RPMI8226 (cell line): ENCODE results near the gene MEI1.

Experiments used
- DNase-seq: peaks from one replicate; pipeline ENCODE4 v3.0.0-alpha.2; 2015

Gene MEI1

DNA sequence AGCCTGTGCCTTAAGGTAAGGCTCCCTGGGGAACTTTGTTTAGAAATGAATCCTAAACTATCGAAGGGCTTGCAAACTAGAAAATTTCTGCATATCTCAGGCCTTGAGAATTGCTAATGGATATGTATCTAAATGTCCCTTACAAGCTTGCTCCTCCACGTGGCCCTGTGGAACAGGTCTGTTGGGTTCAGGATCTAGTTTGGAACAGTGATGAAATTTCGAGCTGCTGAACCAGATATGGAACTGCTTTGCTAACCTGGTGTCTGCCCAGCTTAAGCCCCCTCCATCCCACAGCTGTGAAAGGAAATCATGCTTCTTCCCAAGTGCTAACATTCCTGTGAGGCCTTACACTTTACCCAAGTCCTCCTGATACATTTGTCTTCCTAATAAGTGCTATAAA lies 145.2 kb downstream of the MEI1 start:
- no peak for DNase-seq

DNA sequence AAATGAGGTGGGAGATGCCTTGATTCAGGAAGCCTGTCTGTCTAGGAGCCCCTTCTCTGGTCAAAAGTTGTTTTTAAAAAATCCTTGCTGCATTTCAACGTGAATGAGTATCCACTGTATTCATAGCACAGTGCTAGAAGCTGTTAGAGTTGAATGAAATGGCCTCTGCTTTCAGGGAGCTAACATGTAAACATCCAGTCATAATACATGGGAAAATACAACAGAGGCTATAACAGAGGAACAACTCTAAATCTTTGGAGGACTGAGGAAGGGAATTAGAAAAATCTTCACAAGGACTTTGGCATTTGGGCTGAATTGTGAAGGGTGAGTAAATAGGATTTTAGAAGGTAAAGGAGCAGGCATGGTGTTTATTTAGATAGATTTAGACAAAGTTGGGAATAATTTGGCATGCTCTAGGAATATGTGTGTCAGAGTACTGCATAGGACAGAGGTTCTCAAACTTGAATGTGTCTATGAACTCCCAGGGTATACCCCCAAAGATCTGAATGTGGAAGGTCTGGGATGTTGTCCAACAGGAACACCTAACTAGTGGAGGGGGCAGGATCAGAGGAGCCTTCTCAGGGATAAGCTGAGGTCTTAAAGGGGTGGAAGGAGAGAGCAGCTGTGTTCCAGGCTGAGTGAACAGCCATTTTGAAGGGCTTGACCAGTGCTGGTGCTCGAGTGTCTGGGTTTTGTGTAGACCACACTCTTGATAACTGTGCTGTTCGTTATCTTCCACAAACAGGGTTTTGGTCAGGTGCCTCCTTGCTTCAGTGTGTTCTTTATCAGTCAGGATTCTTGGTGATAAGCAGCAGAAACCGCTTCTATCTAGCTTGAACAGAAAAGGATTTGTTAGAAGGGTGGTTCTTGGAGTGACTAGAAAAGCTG lies 146.3 kb downstream of the MEI1 start:
- no peak for DNase-seq

DNA sequence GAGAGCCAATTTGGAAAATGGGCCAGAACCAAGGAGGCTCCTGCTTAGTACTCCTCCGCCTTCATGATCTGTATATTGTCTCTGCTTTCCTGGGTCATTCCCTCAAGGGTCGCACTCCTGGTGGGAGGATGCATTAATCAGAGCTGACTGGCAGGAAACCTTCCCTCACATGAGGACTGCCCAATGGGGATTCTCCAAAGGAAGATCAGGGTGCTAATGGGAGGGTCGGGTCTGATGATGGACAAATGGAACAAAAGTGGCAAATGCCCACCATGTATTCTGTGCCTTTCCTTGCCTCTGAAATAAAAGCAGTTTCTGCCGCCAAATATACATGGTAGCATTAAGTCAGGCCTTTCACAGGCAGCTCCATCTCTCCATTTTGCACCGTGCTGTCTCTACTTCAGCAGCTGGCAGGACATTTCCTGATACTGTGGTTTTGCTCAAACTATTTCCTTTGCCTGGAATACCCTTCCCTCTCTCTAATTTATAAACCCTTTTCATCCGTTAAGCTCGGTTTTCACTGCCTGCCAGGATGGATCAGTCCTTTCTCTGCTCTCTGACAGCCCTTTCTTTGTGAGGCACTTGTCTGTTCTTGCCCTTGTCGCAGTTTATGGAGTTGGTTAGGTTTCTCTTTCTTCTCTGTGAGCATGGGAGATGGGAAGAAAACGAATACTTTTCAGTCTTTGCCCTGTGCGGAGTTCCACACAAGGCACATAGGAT lies 147.1 kb downstream of the MEI1 start:
- DNase-seq = no peak

DNA sequence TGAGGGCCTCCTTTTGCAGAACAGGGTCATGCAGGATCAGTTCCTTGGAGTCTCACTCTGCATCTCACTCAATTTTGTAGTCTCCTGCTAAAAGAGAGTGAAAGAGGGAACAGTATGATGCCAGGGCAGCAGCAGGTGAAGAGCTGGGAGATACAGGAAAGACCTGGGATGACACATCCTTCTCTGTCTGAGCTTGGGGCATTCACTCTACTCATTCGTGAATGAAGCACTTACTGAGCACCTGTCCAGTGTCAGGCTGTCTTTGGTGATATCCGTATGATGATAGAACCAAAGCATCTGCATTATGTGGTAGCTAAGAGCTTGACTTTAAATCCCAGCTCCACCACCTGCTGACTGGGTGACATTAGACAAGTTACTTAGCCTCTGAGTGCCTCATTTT lies 148.0 kb downstream of the MEI1 start:
- no peak for DNase-seq

DNA sequence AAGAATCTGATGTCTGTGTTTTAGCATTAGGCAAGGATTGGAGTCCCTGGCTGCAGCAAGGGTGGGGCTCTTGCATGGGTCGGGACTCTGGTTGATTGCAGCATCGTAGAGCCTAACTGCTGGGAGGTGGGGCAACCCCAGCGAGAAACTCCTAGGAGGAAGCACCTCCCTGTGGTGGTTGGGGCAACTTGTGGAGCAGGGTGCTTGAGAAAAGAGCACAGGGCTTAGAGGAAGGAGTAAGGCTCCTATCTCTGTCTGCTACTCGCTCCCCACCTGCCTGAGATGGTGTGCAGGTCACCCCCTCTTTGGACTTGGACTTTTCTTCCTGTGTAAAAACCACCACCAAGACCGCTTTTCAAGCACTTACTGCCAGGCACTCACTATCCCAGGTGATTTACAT lies 149.2 kb downstream of the MEI1 start:
- DNase-seq = no peak
